GM21619 (cell line): ENCODE results near the gene PRKCQ.

ENCODE experiments used
- ATAC-seq: cut with Tn5 transposase; IDR thresholded peaks from one replicate; pipeline ENCODE4 v1.9.1; 2021; ENCODE audit not compliant: unreplicated experiment

PRKCQ gene

GRCh38 chr10:6528198-6528950 is 51.7 kb downstream of the PRKCQ start:
- no peak for ATAC-seq

GRCh38 chr10:6525599-6526165 is 54.4 kb downstream of the PRKCQ start:
- no peak for ATAC-seq

- ATAC-seq: no peak
Measured at GRCh38 chr10:6522230-6522629, 57.8 kb downstream of the PRKCQ start.

- ATAC-seq: no peak
Measured at GRCh38 chr10:6520138-6520537, 59.9 kb downstream of the PRKCQ start.

- no peak for ATAC-seq
Measured at GRCh38 chr10:6518791-6519429, 61.2 kb downstream of the PRKCQ start.

GRCh38 chr10:6516929-6517284 is 63.2 kb downstream of the PRKCQ start:
- ATAC-seq: no peak

- no peak for ATAC-seq
Measured at GRCh38 chr10:6516281-6516928, 63.7 kb downstream of the PRKCQ start.

GRCh38 chr10:6514844-6515780 is 65.0 kb downstream of the PRKCQ start:
- no peak for ATAC-seq

GRCh38 chr10:6514180-6514579 is 65.9 kb downstream of the PRKCQ start:
- no peak for ATAC-seq

- ATAC-seq: no peak
Measured at GRCh38 chr10:6513476-6513875, 66.6 kb downstream of the PRKCQ start.

GRCh38 chr10:6512182-6512581 is 67.9 kb downstream of the PRKCQ start:
- no peak for ATAC-seq

- ATAC-seq: no peak
Measured at GRCh38 chr10:6511347-6511746, 68.7 kb downstream of the PRKCQ start.

- peak; percentile 96 for ATAC-seq
Measured at GRCh38 chr10:6507311-6507710, 72.8 kb downstream of the PRKCQ start.

GRCh38 chr10:6505300-6505699 is 74.8 kb downstream of the PRKCQ start:
- ATAC-seq: no peak

GRCh38 chr10:6504296-6504695 is 75.8 kb downstream of the PRKCQ start:
- no peak for ATAC-seq

- ATAC-seq: no peak
Measured at GRCh38 chr10:6503171-6503570, 76.9 kb downstream of the PRKCQ start.

GRCh38 chr10:6501931-6502330 is 78.1 kb downstream of the PRKCQ start:
- ATAC-seq: no peak

- no peak for ATAC-seq
Measured at GRCh38 chr10:6499974-6500373, 80.1 kb downstream of the PRKCQ start.

- ATAC-seq: no peak
Measured at GRCh38 chr10:6498771-6499170, 81.3 kb downstream of the PRKCQ start.

GRCh38 chr10:6497620-6498019 is 82.5 kb downstream of the PRKCQ start:
- ATAC-seq: no peak
